NCI-H146 treated with DMSO at 0.1 percent for 48 hours (cell line): Measurements from ENCODE around the gene ASPN.
A peak's percentile ranks its signal among the peaks of the same experiment; 100 is the strongest.

Experiments used
- DNase-seq: peaks from one replicate; lab custom pipeline; 2025; ENCODE audit not compliant: unreplicated experiment; lab: John Stamatoyannopoulos, UW

The ASPN gene

DNA sequence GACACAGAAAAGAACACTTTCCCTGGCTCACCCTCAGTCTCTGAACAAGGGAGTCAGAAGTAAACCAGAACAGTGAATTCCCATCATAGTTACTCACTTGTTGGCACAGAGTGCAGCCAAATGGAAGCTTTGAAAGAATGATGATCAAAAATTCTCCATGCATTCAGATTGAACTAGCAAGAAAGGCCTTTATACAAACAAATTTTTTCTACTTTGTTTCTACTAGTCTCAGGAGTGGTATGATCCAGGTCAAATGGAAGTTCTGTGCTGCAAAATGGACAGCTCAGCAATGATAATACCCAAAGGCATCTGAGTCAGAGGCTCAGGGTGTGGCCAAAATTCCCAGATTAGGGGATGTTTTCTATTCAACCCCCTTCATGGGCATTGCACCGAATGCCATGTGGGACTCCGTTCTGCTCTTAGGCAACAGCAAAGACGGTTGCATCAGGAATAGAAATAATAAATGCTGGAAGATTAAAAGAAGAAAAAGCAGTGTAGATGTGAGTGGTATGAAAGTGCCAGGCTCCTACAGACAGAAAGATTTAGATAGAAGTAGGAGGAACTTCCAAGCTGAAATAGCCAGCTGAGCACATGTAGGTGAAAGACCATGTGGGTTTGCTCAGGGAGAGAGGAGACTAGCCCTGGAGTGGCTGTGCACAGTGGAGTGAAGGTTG is 24.0 kb upstream of the ASPN start:
- DNase-seq: no peak

DNA sequence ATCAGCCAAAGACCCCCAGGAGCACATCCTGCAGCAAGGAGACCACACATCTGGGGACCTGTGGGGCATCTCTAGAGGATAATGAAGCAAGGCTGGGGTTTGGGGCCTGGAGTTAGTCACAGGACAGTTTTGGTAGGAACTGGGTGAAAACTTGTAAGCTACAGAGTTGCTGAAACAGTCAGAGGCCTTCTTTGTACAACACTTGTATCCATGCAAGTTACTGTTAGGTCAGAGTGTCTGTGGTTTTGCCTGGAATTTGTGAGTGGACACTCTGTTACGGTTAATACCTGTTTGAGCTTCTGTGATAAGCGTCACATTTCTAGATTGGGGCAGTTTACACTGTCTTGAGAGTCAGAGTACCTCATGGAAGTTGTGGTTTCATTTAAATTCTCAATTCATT is 22.6 kb upstream of the ASPN start:
- DNase-seq: no peak

DNA sequence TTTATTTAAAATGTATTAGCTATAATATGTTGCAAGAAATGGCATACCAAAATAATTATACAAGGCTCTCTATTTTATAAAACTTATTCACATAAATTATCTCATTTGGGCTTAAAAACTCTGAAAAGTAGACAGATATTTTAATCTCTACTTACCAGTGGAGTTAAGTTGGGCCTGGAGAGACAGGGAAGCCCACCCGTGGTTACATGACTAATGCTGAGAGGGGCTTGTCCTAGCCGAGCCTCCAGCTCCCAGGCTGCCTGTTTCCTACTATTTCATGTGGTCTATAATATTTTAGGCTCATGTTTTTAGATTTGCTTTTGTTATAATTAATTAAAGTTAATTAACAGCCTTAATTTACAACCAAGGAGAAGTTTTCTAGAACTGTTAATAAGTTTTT is 20.9 kb upstream of the ASPN start:
- no peak for DNase-seq

DNA sequence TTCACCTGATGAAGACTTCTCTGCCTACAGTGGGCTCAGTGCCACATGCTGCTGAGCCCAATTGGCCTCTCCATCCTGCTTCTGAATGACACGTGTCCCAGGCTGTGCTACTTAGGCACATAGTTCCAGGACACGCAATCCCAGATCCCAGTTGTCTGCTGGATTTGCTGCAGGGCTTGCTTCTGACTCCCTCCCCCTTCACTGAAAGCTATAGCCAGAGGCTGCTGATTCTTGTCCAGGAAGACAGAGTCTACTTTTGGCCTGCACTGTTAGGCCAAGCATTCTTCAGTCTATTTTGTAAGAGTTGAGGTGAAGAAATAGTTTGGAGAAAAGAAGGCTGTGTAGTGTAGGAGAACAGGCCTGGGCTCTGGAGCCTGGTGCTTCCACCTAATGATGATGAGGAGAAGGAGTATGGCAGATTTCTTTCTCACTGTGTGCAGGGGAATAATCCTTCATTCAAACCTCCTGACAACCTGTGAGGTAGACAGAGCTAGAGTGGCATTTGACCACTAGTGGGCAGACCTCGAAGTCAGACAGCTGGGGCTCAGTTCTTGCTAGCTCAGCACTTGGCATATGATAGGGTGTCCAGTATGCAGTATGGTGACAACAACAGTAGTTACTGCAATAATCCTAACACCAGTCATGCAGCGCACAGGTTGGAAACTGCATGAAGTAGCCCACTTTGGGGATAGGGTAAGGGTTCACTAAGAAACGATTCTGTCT is 19.5 kb upstream of the ASPN start:
- DNase-seq: no peak

DNA sequence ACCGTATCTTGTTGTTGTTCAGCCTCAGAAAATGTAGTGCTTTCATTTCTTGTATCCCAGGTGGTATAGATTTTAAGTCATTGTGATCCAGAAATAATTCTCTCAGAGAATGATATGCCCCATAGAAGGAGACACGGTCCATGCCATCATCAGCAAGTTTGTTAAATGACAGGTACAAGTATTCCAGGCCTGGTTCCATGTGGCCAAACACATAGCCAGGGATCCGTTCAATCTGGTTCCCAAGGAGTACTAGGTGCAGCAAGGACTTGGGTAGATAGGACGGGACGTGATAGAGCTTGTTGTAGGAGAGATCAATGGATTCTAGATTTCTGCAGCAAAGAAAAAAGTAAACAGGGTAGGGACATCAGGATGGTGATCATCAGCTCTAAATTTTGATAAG is 18.4 kb upstream of the ASPN start:
- DNase-seq: no peak

DNA sequence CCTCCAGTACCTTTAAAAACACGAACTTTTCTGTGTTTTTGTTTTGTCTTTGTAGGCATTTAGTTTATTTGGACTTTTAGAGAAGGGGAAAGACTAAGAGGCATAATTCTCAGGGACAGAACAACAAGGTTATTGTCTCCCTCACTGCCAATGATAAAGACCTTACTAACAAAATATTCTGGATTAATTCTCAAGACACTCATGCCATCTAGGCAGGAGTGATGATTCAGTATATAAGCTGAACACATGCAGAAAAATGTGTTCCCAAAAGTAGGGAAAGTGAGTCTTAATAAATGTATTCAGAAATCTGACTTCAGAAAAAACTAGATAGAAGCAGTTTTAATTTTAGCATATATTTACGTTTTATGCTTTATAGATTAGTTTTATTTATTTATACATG is 17.4 kb upstream of the ASPN start:
- no peak for DNase-seq

DNA sequence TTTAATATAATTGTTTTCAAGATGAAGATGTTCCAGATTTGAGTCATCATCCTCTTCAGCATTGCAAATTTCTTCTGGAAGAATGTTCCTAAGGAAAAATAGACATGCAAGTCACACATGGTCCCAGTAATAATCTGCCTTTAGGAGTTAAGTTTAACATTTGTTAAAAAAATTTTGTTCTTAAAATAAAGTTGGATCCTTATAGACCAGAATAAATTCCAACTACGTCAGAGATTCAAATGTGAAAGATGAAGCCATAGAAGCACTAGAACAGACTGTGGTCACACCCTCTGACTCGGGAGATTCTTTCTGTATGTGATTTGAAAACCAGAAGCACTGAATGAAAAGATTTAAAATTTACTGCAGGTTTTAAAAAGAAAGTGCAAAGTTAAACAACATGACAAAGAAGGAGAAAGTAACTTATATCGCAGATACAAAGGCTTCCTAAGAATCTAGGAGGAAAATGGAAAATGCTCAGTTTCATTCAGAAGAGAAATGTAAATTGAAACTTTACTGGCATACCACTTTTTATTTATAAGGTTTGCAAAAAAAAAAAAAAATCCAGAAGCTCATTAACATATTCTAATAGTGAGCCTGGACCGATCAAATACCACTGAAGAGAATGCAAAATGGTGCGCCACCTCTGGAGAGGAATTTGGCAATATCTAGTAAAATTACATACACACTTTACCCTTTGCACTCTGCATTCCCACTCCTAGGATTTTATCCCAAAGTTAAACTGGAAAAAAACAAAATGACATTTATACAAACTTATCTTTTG is 14.3 kb upstream of the ASPN start:
- no peak for DNase-seq

DNA sequence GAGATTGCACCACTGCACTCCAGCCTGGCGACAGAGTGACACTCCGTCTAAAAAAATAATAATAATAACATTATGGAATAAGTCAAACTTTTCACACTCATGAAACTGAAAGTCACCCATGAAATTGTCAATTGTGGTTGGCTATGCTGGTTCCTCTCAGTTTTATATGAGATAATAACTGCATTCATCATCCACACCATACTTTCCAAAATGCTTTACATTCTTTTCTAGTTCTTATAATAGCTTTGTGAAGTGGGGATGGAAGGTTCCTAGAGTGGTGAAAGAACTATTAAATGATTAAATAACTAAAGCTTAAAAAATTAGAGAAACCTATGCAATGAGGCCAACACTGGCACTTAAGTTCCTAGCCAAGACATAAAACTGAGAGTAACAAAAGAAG is 12.6 kb upstream of the ASPN start:
- DNase-seq: no peak

DNA sequence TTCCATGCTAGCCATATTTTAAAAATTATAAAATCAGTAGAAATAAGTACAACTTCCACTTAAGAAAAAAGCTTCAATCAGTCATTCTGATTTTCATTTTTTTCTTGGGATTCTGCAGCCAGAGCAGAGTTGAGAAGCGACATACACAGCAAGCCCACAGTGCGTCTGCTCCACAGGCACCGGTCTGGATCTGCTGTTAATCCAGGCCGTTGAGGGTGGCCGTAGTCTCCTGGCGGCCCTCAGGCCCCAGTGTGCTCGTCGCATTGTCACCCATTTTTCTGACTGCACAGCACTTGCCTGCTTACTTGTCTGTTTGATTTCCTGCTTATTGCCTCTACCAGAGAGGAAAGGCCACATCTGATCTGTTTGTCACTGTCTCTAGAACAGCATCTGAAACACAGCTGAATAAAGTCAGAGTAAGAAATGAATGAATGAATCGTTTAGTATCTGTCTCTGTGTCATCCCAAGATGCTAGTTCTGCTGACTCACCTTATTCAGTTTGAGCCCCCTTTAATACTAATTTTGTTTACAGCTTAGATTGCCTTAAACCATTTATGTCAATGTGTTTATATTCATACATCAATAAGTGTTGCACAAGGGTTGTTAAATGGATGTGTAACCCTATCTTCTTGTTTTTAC is 11.6 kb upstream of the ASPN start:
- no peak for DNase-seq

DNA sequence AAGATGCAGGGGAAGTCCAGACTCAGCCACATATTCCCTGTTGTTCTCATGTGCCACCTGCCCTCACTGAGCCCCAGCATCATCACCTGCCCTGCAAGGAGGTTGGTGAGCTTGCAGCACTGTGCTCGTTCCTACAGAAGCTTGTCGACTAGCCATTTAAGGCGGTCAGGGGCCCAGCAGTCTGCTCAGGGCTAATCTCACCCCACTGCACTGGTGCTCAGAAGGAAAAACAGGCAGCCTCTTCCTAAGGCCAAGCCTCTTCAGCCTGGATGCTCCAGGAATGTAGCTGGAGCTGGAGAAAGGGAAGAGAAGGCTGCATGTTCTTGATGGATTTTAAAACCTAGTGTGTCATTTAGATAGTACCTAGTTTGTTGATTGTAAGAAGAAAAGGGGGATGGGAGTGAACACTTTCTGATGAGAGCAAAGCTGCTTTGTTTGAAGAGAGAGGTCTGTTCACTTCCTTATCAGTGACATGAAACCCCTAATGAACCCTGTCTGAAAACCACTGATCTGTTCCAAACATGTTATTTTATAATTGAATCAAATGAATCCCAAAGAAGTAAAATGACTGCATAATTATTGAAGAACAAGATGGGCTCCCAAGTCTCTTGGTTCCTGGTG is 10.6 kb upstream of the ASPN start:
- DNase-seq: peak; percentile 17

DNA sequence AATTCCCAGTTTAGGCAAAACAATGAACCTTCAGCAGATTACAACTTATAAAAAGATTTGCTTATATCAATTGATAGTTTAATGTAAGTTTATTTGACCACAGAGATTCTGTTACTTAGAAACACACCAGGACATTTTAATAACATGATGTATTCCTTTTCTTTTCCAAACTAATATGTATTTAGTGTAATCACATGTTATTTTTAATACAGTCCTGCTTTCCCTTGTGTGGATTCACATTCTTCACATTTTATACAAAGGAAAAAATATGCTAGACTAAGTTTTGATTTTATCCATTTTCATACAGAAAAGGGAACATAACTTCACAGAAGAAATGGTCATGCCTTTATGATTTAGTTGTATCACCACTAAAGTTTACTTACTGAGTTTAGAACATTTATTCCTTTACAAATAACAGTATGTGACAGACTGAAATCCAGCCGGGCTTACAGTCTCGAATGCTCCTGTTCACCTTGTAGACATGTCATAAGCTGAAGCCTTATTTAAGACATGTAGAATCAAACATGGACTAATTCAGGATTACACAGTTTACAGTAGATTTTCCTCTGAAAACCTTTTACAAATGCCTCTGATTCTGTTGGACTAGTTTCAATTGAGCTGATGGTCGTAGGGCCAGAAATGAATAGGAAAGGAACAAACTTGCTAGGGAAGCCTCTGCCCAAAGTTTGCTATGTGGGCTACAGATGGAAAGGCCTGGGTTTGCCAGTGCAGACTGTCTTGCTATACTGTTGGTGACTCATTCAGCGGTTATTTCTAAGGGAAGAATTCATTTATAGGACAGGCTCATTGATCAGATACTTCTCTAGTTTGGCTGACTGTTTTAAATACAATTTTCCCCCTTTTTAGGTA is 6.6 kb upstream of the ASPN start:
- no peak for DNase-seq

DNA sequence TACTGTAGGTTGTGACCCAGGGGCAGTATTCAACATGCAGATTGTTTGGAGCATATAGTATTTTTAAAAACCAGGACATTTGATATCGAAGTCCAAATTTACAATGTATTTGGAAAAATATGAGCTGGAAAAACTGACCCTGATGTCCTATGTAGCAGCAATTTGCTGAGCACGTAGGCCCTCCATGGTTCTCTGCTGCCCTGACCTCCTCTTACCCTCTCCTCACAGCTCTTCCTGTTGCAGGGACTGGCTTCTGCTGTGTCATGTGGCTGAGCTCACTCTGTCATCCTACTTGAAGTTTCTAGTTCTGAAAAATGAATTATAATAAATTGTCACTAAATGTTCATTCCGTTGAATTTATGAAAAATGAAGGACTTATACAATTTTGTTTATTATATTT is 4.1 kb upstream of the ASPN start:
- DNase-seq: no peak

DNA sequence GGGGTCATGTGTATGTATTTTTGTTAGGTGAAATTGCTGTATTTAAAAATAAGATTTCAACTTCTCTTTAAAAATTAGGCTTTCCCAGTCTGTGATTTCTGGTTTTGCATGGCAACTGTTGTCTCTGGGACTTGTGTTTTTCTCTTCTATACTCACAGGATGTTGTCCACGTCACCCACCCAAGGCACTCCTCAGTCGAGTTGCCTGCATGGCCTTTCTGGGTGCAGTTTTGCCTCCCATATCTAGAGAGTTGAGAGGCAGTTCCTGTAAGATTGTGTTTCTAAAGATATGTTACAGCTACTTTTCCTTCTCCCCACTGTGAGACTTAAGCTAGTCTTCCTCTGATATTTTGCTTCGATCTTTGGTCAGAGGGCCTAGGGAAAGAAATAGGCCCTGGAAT is 2.3 kb upstream of the ASPN start:
- DNase-seq: no peak

DNA sequence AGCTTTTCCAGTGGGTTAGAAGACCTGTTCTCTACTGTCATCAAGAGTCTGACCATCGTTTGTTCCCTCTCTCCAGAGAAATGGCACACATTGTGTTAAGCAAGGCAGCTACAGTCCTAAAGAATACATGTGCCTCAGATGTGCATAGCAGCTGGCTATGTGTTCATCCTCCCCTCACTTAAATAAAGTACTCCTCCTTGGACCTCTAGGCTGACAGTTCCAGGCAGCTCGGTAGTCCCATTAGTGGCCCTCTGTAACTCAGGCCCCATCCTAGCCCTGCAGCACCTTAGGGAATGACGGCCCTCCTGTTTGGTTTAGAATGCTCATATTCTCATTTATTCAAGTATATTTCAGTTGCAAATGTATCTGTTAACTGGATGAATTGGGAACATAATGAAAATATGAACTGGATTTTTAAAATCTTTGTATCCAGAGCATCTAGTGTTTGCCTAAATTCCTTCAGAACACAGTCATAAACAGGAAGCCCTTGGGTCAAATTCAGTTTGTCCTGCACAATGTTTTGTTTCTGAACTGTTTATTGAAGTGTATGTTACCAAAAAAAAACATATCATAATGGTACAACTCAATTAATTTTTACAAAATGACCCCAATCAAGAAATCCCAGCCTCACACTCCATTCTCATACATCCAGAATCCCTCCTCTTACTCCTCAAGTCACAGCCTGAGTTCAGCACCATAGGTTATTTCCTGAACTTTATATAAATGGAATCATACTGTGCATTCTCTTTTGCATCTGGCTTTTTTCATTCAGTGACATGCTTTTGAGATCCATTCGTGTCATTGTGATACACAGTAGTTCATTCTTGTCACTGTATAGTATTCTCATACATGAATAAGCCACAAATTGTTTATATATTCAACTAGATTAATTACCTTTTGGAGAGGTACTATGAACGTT is 1.6 kb upstream of the ASPN start:
- no peak for DNase-seq

DNA sequence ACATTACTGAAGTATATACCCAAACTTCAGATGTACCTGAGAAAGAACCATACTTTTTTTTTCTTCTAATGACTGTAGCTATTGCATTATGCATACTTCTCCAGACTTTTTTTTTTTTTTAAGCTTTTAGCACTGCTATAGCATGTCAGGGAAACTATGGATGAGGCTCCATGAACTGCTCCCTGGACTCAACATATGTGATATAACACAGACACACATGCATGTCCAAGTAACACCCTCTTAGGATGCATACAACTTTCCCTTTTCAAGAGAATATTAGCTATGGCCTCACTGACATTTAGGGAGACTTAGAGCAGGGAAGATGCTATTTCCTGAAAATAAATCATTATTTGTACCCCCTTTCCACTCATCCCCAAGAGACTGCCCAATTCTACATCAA is 499 bp upstream of the ASPN start:
- no peak for DNase-seq

DNA sequence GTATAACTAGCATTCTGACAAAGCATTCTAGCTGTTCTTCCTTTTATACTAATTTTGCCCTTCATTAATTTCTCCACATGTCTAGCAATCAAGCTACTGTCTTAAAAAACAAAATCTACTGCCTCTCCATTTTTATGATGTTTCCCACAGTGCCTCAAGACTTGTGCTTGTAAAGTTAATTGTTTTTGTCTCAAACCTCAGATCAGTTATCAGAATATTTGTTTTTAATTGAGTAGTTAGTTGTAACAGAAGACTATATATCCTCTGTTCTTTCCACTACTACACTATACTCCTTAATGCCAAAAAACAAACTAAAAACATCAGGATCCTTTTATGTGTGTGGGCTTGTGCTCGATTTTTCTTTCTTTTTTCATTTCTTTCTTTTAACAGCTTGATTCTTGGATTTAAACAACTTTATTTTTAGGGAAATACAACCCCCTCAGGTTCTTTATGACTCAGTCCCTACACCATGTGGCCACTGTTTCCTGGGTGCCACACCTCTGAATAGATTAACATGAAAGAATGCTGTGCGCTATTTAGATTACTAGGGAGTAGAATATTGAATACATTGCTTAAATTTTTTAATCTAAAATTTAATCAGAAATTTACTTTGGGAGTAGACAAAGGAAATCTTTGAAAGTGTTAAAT is 1.2 kb downstream of the ASPN start:
- DNase-seq: no peak

DNA sequence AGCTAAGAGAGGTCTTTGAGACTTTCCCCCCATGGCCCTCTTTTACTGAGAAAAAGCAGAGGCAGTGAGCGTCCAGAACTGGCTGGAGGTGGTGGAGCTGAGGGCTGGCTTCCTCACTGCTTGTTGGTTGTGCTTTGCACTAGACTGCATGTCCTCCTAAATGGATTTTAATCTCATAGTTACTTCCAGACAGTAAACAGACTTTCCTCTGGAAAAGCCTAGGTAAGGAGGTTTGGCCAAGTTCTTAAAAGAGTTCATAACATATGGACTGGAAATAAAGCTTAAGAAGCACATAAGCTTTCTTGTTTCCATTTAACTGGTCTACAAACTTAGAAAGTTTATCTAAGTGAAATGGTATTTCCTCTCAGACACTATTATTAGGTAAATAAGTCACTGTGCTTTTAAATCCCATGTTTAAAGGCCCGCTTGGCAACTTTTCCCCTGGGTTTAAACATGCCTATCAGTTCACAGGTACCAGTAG is 2.0 kb downstream of the ASPN start:
- DNase-seq: no peak

DNA sequence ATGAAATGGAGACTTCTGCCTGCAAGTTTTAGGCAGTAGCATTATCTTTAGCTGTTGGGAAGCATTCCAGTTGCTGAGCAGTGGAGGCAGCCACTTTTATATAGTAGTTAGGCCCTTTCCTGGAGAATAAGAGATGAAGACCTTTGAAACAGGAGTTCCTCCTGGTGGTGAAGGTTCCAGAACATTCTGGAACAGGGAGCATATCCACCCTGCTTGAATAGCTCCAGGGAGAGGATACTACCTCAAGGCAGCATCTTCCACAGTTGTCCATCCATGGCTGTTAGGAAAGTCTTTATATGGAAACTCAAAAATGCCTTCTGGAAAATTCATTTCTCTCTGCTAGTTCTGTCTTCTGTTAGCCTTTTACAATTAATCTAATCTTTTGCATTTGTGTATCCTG is 3.0 kb downstream of the ASPN start:
- no peak for DNase-seq

DNA sequence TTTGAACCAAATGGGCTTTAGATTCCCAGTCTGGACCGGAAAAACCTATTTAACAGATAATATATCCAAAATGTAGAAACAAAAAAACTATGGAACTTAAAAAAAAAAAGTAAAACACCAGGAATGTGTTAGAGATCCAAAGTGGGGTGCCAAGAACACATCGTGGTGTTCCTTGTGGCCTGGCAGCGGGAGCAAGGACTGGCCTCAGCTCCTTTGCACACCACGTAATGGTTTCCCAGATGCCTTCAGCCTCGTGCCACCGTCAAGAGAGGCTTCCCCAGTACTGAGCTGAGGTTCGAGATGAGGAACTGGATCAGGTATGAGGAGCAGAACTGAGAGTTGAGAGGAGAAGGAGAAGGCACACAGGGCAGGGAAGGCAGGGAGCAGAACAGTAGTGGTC is 3.5 kb downstream of the ASPN start:
- DNase-seq: no peak
